SK-N-DZ (cell line): ENCODE measurements around the gene CMTM2.
"Not testable (repeated sequence)": the region's sequence is repeated elsewhere in the genome, so short reads cannot be mapped to it uniquely, and the experiment has no call there.

ENCODE experiments used
- DNase-seq: peaks from one replicate; pipeline ENCODE4 v3.0.0-alpha.2; 2015; ENCODE audit warnings: low spot score

The CMTM2 gene

DNA sequence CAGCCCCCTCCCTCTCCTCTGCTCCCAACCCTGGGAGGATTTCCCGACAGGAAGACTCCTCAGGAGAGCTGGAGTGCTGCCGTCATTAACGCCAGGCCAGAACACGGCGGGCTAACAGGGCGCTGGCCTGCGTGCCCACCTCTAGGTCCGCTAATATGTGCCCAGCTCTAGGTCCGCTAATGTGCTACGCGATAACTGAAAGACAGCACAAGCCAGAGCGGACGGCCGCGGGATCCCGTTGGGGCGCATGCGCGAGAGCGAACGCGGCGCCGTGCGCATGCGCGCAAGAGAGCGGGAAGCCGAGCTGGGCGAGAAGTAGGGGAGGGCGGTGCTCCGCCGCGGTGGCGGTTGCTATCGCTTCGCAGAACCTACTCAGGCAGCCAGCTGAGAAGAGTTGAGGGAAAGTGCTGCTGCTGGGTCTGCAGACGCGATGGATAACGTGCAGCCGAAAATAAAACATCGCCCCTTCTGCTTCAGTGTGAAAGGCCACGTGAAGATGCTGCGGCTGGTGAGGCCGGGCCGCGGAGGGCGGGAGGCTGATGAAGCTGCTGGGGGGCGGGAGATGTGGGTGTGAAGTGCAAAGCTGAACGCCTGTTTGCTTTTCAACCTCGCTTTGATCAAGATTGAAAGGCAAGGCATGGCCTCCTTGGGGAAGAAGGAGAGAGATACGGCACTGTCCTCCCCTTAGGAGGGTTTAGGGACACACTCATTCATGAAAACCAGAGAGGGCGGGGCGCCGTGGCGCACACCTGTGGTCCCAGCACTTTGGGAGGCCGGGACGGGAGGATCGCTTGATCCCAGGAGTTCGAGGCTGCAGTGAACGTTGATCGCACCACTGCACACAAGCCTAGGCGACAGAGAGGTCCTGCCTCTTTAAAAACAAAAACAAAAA is 26.7 kb upstream of the CMTM2 start, which contains the start of gene CKLF:
CKLF (plus strand) TSS at position 291 of the 892 bp plus-strand sequence; CDS start at position 431, 140 bp downstream.
- peak; percentile 86 for DNase-seq

DNA sequence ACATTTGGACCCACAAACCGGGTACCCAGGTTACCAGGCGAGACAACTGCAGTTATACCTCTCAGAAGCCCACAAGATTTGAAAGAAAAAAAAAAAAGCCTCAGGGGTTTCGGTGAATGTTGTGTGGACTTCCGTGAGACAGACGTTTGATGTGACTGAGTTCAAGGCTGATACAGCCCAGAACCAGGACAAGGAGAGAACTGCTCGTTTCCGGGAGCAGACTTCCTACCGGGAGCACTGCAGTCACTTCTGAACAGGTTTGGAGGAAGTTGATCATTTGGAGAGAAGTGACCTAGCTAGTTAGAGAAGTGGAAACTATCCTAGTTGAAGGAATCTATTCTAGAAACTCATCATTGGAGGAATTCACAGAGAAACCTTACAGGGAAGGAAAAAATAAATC is 26.0 kb upstream of the CMTM2 start:
- DNase-seq = no peak

DNA sequence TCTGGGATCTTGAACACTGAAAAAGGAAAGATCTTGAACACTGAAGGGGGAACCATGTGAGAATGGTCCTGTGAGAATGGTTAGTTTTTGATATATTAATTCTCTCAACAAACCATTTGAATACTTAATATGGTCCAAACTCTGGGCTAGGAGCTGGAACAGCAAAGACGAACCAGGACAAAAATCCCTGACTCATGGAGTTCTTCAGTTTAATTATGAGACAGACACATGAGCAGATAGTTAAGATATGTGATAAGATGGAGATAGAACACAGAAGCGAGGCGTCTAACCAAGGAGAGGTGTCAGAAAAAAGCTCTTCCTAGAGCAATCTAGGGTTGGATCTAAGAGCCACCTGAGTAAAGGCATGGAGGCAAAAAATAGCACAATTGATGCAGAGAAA is 25.2 kb upstream of the CMTM2 start:
- DNase-seq = no peak

DNA sequence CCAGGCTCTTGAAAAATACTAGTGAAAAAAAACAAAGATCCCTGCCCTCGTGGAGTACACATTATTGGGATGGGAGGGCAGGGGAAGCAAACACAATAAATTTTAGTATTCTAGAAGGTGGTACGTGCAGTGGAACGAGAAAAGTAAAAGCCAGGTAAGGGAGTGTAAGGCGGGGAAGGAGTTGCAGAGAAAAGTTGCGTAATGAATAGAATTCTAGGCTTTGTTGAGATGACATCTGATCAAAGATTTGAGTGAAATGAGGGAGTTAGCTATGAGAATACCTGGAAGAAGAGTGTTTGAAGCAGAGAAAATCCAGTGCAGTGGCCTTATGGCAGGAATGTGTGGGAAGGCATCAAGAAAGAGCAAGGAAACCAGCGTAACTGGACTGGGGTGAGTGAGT is 24.8 kb upstream of the CMTM2 start:
- DNase-seq = no peak

DNA sequence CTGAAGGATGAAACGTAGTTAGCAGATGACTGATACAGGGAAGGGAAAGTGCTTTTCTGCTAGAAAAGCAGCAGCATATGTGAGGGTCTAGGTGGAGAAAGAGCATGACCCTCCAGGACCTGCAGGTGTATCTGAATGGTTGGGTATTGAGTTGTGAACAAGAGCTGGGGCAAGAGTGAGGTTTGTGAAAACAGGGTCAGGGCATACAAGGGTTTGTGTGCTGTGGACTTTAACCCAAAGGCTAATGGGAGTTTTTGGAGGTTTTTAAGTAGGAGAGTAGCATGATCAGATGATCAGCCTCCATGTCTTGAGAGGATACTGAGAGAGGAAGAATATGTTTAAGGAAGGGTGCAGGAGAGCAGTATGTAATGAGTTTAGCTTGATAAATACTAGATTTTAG is 19.2 kb upstream of the CMTM2 start:
- DNase-seq = no peak

DNA sequence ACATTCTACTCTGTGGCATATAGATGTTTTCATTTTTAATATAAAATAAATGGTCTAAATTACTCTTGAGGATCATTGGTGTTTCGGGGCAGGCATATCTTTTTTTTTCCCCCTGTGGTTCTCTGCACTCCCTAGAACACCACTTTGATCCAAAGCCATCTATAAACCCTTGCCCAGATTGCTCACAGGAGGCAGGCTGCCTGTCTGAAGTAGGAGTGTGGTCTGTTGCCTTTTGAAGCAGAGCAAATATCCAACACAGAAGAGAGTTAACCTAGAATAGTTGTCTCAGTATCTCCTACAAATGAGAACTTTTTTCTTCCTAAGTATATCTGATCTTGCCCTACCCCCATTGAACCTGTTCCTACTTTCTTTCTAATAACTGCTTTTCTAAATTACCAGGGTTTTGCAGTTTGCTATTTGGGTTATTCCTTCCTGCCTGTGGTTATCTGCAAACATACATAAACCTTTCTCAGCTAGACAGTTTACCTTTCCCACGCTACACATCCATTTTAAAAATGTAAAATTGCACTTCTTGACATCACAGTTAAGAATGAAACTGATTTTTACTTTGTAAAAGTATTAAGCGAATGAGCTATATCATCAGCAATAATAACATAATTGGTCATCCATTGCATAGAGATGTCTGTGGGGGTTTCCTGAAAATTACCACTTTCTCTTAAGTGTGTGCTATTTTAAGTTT is 17.7 kb upstream of the CMTM2 start:
- DNase-seq = no peak

DNA sequence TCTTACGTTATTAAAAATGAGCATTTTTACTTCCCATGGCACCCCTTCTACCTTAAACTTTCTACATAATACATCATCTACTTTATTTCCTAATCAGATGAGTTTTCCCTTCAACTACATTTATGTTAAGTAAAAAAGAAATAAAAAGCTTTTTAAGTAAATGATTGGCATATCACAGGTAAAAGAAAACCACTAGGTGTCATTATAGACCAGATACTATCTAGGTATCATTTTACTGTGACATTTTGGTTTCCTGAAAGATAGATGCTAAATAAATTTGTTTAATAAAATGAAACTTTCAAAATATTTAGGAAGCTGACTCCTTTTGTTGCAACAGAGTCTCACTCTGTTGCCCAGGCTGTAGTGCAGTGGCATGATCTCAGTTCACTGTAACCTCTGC is 16.9 kb upstream of the CMTM2 start:
- DNase-seq = no peak

DNA sequence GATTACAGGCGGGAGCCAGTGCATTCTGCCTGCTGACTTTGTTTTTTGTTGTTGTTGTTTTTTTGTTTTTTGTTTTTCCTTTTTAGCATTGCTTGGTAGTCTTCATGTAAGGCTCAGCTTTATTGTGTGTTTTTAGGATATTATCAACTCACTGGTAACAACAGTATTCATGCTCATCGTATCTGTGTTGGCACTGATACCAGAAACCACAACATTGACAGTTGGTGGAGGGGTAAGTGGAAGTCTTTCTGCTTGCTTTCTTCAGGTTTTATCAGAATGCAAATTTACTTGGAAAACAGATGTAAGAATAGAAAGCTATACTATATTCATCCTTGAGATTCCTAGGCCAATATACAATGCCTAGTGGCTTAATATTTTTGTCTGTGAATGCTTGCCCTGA is 16.3 kb upstream of the CMTM2 start:
- DNase-seq = no peak

DNA sequence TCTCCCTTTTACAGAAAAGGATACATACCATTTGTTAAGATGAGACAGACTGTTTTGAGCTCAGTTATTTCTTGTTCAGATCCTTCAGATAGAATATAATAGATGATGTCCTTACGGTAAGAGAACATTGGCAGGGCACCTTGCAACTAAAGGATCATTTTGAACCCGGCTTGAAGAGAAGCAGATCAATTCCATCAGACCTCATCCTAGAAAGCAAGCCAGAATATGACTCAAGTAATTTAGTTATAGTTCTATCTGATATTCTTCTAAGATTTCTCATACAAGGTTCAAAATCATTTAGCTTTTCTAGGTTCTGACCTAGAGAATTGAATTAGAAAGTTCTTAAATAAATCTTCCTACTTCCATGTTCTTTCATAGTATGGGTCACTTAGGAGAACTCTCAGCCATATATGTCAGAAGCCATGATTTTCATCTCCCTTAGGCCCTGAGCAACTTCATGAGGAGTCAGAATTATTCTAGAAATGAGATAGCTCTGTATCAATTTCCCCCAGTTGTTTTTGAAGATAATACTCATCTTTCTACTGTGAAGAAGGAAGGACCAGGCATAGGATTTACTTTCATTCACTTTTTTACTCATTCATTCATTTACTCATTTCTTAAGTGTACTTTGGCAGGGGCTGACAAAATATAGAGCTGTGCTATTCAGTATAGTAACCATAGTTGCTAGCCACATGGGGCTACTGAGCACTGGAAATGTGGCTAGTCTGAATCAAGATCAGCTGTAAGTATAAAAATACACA is 15.5 kb upstream of the CMTM2 start:
- no peak for DNase-seq

DNA sequence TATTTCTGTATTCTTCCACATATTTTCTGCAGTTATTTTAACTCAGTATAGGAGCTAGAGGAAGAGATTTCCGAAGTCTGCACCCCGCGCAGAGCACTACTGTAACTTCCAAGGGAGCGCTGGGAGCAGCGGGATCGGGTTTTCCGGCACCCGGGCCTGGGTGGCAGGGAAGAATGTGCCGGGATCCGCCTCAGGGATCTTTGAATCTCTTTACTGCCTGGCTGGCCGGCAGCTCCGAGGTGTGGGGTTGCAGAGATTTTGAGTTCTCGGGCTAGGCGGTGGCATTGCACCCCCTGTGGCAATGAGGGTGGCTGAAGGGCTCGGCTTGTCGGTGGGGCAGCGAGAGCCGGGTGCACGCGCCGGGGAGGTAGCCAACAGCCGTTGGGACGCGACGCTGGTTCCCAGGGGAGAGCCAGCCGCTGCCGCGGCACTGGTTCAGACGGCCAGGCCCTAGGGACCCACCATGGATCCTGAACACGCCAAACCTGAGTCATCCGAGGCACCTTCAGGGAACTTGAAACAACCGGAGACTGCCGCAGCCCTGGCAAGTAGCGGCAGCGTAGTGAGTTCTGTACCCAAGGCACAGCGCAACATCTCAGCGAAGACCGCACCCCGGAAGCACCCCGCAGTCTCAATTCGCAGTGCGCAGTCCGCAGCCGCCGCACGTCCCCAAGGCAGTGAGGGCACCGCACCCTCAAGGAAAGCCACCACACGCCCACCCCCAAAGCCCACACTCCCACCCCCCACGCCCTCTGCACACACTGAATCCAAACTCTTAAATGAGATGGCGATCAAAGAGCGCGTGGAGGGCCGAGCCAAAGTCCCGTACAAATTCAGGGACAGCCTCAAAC is 13.0 kb upstream of the CMTM2 start, which contains the start of gene CMTM1:
CMTM1 (plus strand) TSS at position 389 of the 851 bp plus-strand sequence; CDS start at position 464, 75 bp downstream.
- no peak for DNase-seq

DNA sequence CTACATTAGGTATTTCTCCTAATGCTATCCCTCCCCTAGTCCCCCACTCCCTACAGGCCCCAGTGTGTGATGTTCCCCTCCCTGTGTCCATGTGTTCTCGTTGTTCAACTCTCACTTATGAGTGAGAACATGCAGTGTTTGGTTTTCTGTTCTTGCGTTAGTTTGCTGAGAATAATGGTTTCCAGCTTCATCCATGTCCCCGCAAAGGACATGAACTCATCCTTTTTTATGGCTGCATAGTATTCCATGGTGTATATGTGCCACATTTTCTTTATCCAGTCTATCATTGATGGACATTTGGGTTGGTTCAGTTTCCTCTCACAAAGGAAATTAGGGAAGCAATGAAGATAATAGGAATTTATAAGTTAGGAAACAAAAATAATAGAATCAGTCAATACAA is 12.0 kb upstream of the CMTM2 start:
- not testable (repeated sequence) for DNase-seq

DNA sequence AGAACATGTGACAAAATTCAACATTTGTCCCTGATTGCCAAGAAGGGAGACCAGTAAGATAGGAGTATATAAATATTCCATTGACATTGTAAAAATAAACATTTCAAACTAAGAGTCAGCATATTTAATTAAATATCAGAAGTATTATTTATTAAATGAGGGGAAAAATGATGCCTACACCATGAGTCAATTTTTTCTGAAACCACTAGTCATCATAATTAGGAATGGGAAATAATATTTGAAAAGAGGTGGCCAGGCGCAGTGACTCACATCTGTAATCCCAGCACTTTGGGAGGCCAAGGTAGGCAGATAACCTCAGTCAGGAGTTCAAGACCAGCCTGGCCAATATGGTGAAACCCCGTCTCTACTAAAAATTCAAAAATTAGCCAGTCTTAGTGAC is 10.9 kb upstream of the CMTM2 start:
- DNase-seq = no peak

DNA sequence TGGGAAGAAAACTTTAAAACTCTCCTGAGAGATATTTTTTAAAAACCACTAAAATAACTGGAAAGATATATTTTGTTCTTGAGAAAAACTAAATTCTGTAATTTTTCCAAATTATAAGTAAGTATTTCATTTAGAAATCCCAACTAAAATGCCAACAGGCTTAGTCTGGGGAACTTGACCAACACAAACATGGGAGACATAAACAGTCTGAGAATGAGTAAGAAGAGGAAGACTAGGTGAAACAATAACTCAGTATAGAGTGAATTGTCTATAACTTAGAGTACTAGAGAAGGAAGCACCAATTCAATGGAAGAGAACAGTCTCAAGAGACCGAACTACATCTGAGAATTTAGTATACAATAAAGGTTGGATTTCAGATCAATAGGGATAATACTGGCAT is 10.1 kb upstream of the CMTM2 start:
- no peak for DNase-seq

DNA sequence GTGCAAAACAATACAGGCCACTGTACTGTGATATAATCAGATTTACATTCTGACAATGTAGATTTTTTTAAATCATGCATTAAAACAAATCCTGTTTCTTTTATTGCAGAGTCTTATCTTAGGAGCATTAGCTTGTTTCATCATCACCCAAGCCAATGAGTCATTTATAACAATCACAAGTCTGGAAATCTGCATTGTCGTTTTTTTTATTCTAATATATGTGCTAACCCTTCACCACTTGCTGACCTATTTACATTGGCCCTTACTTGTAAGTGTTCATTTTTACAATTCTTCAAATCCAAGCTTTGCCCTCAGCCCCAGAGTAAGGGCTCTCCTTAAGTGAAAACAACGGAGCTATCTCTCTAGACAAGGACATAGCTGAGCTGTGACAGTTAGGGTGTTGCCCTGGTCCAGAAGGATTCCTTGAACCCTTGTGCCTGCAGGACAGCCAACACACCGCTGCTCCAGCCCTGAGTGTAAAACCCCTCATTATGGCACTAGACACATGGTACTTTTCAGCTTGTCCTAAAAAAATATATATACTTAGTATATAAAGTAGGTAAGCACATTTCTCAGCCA is 9.3 kb upstream of the CMTM2 start:
- DNase-seq = no peak

DNA sequence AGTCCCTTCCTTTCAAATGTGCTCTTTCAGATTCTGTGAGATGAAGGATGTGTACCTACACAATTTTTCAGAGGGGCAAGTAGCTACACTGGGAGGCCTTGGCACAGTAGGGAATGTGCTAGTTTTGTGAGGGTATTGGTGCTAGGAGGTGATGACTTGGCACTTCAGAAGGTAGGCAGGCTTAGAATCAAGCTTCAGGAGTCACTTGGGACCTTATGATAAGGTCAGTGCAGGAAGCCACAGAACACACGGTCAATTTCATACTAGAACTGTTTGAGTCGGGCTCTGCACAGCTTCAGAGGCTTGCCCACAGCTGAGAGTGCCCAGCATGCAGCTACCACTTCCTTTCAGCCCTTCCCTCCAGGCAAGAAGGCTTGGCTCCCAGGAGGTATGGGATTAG is 6.9 kb upstream of the CMTM2 start:
- no peak for DNase-seq

DNA sequence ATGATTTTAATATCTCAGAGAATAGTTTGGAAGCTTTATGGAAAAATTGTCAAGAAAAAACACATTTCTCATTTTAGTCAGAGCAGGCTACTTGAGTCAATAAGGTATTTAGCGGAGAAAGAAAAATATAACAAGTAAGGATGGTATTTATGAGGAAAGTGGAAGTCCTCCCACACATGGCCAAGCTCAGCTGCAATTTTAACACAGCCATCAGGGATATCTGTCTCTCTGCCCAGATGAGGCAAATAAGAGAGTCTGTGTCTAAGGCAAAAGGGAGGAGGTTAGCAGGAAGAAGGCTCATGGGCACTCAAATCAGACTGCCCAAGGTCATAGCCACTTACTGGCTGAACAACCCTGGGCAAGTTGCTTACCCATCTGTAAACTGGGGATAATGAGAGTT is 5.2 kb upstream of the CMTM2 start:
- no peak for DNase-seq

DNA sequence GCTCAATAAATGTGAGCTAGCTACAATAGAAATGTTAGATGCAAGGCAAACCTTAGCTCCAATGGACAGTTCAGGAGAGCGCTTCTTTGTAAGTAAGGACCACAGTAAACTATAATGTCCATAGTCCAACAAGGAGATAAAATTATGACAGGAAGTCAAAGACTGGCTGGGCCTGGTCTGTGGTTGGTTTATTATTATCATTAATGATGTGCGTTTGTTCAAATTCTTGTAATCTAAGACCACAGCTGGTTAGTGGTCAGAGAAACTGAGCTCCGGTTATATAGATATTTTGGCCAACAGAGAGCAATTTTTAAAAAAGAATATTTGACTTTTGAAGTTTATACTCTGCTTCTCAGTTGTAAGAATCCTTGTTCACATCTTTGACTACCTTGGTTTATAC is 4.7 kb upstream of the CMTM2 start:
- DNase-seq = no peak

DNA sequence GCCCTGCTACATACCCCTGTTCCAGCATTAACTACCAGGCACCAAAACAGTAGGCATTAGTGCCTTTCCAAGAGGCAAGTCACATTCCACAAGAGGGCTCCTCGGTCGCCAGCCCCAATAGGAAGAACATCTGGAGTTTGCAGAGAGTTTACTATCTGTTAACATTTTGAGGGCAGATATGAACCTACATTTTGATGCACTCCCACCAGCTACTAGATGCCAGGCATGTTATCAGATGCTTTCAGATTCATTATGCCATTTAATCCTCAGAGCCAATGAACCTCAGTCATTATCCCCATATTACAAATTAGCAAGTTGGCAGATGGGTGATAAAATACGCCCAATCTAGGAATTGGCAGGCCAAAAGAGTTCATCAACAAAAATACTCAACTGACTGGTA is 4.2 kb upstream of the CMTM2 start:
- no peak for DNase-seq

DNA sequence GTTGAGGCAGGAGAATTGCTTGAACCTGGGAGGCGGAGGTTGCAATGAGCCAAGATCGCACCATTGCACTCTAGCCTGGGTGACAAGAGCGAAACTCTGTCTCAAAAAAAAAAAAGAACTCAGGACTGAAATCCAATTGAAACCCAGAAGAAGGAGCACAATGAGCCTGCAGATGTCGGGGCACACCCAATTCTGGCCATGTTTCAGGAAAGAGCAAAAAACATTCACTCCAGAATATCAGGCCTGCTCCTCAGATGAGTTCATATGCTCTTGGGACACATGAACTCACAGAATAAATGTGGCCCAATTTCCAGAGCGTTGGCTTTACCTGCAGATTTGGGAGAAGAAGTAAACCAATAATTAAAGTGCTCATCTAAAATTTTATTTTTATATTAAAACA is 3.0 kb upstream of the CMTM2 start:
- no peak for DNase-seq

DNA sequence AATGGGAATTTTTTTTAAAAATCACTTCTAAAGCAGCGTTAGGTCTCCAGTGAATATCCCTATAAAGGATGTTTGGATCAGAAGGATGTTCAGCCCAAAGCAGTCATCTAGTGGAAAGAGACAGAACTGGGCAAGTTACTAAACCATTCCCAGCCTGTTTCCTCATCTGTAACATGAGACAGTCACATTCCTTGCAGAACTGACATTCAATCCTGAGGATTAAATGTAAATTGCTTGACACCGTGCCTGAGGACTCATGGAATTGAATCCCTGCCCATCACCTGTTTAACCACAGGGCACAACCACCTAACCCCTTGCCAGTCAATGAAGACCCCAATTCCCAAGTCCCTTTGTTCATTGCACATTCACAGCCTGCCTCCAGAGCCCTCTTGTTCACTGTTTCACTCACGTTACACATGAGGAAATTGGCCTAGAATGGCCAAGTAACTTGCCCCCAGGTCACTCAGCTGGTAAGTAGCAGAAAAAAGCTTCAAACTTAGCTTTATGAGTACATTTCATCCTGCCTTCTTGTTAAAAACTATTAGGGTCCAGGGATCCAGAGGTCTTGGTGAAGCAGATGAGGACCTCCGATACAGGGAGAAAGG is 1.4 kb downstream of the CMTM2 start:
- no peak for DNase-seq
